KMS-11 (cell line): Measurements from ENCODE around the gene C1QB.
A peak's percentile ranks its signal among the peaks of the same experiment; 100 is the strongest.
"Not testable (repeated sequence)": the region's sequence is repeated elsewhere in the genome, so short reads cannot be mapped to it uniquely, and the experiment has no call there.

Experiments
- H2AFZ ChIP-seq: fragments of 200-600 bp; sonication (generic); 2 replicates; pipeline ENCODE4 v1.6.1; 2016; ENCODE audit warnings: antibody characterized with exemption, mixed run types, low read depth
- H3K27ac ChIP-seq: fragments of 200-600 bp; sonication (generic); 2 replicates; pipeline ENCODE4 v1.6.1; 2016; ENCODE audit warnings: mild to moderate bottlenecking, mixed run types
- H3K27me3 ChIP-seq: fragments of 200-600 bp; sonication (generic); 2 replicates; pipeline ENCODE4 v1.6.1; 2017; ENCODE audit warnings: mild to moderate bottlenecking, low read depth, mixed run types, moderate library complexity; ENCODE audit not compliant: insufficient read depth
- H3K36me3 ChIP-seq: fragments of 200-600 bp; sonication (generic); 2 replicates; pipeline ENCODE4 v1.6.1; 2017; ENCODE audit warnings: mild to moderate bottlenecking, mixed run types; ENCODE audit not compliant: insufficient read depth
- H3K4me1 ChIP-seq: fragments of 200-600 bp; sonication (generic); 2 replicates; pipeline ENCODE4 v1.6.1; 2016; ENCODE audit warnings: mild to moderate bottlenecking, low read depth, mixed run types; ENCODE audit not compliant: poor library complexity, severe bottlenecking
- H3K4me2 ChIP-seq: fragments of 200-600 bp; sonication (generic); 2 replicates; pipeline ENCODE4 v1.7.0; 2016; ENCODE audit warnings: mild to moderate bottlenecking, mixed run types
- H3K4me3 ChIP-seq: fragments of 200-600 bp; sonication (generic); IDR thresholded peaks from 2 replicates; pipeline ENCODE4 v1.6.1; 2017; ENCODE audit warnings: low read depth, low read length, mixed read lengths; ENCODE audit not compliant: insufficient read depth
- H3K79me2 ChIP-seq: fragments of 200-600 bp; sonication (generic); 2 replicates; pipeline ENCODE4 v1.6.1; 2016; ENCODE audit warnings: low read depth, mixed run types; ENCODE audit not compliant: insufficient read depth
- H3K9ac ChIP-seq: fragments of 200-600 bp; sonication (generic); 2 replicates; pipeline ENCODE4 v1.6.1; 2016; ENCODE audit warnings: mild to moderate bottlenecking, mixed run types
- H4K20me1 ChIP-seq: fragments of 200-600 bp; sonication (generic); 2 replicates; pipeline ENCODE4 v1.6.1; 2016; ENCODE audit warnings: mild to moderate bottlenecking, mixed run types; ENCODE audit not compliant: insufficient read depth
- CTCF ChIP-seq: fragments of 200-600 bp; sonication (generic); conservative IDR thresholded peaks from 2 replicates; pipeline ENCODE4 v1.6.1; 2017; ENCODE audit warnings: low read depth, mild to moderate bottlenecking, antibody characterized with exemption, low read length, moderate library complexity, mixed read lengths

The C1QB gene

DNA sequence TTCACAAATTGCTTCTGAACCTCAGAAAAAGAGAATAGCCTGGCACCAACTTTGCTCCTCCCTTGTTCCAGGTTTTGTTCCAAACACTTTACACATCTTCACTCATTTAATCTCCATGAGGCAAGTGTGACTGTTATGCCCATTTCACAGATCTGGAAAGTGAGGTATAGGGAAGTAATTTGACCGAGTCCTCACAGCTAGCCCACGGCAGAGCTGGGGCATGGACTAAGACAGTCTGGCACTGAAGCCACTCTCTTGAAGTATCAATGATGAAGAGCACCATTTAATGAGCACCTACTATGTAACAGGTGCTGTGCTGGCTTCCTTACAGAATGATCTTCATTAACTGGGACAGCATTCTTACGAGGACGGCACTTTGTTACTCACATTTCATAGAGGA lies 19.0 kb downstream of the C1QB start:
- H3K79me2 ChIP-seq = no peaks in the 10 kb centered on the region
- no peak overlapping the region for H3K4me2 ChIP-seq
- no peaks in the 10 kb centered on the region for H4K20me1 ChIP-seq
- no peak for TF ChIP-seq CTCF
- peaks cover 80% of the 10 kb centered on the region for H3K27me3 ChIP-seq
- no peak overlapping the region for H2AFZ ChIP-seq
- H3K36me3 ChIP-seq = no peaks in the 10 kb centered on the region
- no peak overlapping the region for H3K4me3 ChIP-seq
- no peaks in the 10 kb centered on the region for H3K4me1 ChIP-seq
- no peak overlapping the region for H3K9ac ChIP-seq
- no peak overlapping the region for H3K27ac ChIP-seq

DNA sequence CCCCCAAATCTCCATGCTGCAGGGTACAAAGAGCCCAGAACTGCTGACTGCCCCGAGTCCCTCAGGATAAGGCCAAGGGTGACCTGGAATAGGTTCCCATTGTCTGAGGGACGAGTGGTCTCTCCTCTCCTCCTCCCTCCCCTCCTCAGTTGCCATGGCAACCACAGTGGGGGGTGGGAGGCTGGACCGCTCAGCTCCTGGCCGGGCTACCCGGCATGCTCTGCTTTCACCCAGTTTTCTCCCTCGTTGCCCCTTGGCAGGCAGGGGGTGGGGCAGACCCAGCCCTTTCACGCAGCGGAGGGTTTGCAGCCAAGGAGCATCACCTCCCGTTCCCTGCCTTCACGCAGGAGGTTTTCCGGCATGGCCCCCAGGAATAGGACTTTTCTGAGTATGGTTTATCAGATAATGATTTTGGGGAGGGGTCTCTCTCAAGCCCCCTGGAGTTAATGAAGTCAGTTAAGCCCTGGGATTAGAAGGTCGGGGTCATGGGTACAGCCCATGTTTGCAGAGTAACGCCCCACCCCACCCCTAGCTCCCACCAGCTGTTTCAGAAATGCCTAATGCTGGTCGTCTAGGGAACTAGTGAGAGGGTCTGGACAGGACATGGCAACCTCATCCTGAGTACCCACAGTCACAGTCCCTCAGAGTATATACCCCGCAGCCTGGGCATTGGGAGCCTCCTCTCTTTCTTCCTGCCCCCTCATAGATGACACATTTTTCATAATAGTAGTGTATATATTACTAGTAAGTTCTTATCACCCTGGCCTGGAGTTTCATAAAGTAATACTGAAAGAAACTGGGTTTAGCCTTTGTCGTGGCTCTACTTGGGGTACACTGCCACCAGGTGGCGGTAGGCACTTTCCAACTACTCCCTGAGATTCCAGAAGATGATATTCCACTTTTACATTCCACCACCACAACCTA lies 20.7 kb downstream of the C1QB start:
- H3K79me2 ChIP-seq = no peaks in the 10 kb centered on the region
- peak; percentile 61 for TF ChIP-seq CTCF
- no peaks in the 10 kb centered on the region for H3K36me3 ChIP-seq
- no peaks in the 10 kb centered on the region for H4K20me1 ChIP-seq
- H3K27ac ChIP-seq = no peak overlapping the region
- no peak overlapping the region for H3K4me2 ChIP-seq
- no peak overlapping the region for H3K4me3 ChIP-seq
- no peaks in the 10 kb centered on the region for H3K4me1 ChIP-seq
- H3K9ac ChIP-seq = no peak overlapping the region
- no peak overlapping the region for H2AFZ ChIP-seq
- peaks cover 64% of the 10 kb centered on the region for H3K27me3 ChIP-seq

- Histone ChIP-seq H3K27me3 (peaks cover 58% of the 10 kb centered on the region), H3K79me2 (no peaks in the 10 kb centered on the region), H2AFZ (no peak overlapping the region), H3K36me3 (no peaks in the 10 kb centered on the region), H3K4me1 (no peaks in the 10 kb centered on the region), H3K27ac (no peak overlapping the region), H4K20me1 (no peaks in the 10 kb centered on the region), H3K9ac (no peak overlapping the region), H3K4me2 (no peak overlapping the region), H3K4me3 (no peak overlapping the region)
- TF ChIP-seq CTCF = 0 out of 2 replicates have a peak, but pooled peaks have one; percentile 18
These were observed 21.3 kb downstream of the C1QB start for GRCh38 chr1:22674410-22674749.

DNA sequence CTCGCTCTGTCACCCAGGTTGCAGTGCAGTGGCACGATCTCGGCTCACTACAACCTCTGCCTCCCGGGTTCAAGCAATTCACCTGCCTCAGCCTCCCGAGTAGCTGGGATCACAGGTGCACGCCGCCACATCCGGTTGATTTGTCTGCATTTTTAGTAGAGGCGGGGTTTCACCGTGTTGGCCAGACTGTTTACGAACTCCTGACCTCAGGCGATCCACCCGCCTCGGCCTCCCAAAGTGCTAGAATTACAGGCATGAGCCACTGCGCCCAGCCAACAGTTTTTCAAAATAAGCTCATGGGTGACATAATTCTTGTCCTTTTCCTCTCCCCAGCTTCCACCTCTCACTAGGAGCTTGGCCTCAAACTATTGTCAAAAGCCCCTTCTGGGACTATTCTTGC lies 23.1 kb downstream of the C1QB start:
- H3K36me3 ChIP-seq, H4K20me1 ChIP-seq, H2AFZ ChIP-seq, H3K27ac ChIP-seq, H3K79me2 ChIP-seq, H3K4me1 ChIP-seq, H3K4me2 ChIP-seq, H3K9ac ChIP-seq, H3K4me3 ChIP-seq: not testable (repeated sequence)
- H3K27me3 ChIP-seq = peaks cover 53% of the 10 kb centered on the region

- no peak overlapping the region for H2AFZ ChIP-seq
- no peak for TF ChIP-seq CTCF
These were observed 24.0 kb downstream of the C1QB start for GRCh38 chr1:22676916-22677583.

More at GRCh38 chr1:22676916-22677583, 24.0 kb downstream of the C1QB start:
- no peaks in the 10 kb centered on the region for H3K36me3 ChIP-seq
- H3K4me1 ChIP-seq = no peaks in the 10 kb centered on the region
- no peaks in the 10 kb centered on the region for H3K79me2 ChIP-seq
- no peaks in the 10 kb centered on the region for H4K20me1 ChIP-seq
- H3K27me3 ChIP-seq = peaks cover 54% of the 10 kb centered on the region
- no peak overlapping the region for H3K4me2 ChIP-seq
- no peak overlapping the region for H3K27ac ChIP-seq
- H3K9ac ChIP-seq = no peak overlapping the region
- H3K4me3 ChIP-seq = no peak overlapping the region
